A172 (cell line): ENCODE data around the gene SEMA6D. TPM values are rescaled to one million over a fixed set of nuclear protein-coding genes. Genes with fewer than 3 reads are reported as not detected.
A peak's percentile ranks its signal among the peaks of the same experiment; 100 is the strongest.

Source experiments
- DNase-seq: peaks from one replicate; pipeline ENCODE4 v3.0.0-alpha.2; 2015; ENCODE audit warnings: low spot score
- total RNA-seq: library from RNA; depleted of rRNA; stranded (reverse); fragments of >200 nt; shearing (Covaris generic); gene quantifications from 2 replicates; pipeline ENCODE4 v1.2.3, GENCODE V29; 2014; rRNA removed

SEMA6D gene, protein sequence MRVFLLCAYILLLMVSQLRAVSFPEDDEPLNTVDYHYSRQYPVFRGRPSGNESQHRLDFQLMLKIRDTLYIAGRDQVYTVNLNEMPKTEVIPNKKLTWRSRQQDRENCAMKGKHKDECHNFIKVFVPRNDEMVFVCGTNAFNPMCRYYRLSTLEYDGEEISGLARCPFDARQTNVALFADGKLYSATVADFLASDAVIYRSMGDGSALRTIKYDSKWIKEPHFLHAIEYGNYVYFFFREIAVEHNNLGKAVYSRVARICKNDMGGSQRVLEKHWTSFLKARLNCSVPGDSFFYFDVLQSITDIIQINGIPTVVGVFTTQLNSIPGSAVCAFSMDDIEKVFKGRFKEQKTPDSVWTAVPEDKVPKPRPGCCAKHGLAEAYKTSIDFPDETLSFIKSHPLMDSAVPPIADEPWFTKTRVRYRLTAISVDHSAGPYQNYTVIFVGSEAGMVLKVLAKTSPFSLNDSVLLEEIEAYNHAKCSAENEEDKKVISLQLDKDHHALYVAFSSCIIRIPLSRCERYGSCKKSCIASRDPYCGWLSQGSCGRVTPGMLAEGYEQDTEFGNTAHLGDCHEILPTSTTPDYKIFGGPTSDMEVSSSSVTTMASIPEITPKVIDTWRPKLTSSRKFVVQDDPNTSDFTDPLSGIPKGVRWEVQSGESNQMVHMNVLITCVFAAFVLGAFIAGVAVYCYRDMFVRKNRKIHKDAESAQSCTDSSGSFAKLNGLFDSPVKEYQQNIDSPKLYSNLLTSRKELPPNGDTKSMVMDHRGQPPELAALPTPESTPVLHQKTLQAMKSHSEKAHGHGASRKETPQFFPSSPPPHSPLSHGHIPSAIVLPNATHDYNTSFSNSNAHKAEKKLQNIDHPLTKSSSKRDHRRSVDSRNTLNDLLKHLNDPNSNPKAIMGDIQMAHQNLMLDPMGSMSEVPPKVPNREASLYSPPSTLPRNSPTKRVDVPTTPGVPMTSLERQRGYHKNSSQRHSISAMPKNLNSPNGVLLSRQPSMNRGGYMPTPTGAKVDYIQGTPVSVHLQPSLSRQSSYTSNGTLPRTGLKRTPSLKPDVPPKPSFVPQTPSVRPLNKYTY
- not detected in 2 replicates for total RNA-seq

GRCh38 chr15:47717036-47717612, at the start of gene SEMA6D:
Gene SEMA6D, plus strand, starts transcription at chr15:47717505. Its CDS starts 42,294 bp downstream, at chr15:47759799.
- no peak for DNase-seq

- no peak for DNase-seq
Measured at GRCh38 chr15:47669221-47669620, 48.1 kb upstream of the SEMA6D start.

DNA sequence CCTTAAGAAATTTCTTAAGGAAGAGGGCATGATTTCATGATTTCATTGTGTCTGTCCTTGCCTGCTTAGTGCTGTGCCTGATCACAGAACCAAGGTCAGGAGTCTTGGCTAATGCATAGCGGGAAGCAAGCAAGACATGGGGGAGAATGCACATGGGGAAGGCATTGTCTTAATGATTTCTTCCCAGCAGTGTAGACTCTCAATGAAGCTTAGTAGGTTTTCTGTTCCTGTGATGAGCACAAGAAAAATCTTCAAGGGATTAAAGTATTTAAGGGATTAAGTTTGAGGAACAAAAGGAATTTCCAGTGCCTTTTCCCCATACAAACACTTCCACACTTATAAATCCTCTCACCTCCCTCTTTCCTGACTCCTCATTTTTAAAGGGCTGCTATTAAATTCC, 46.9 kb upstream of the SEMA6D start:
- no peak for DNase-seq

DNA sequence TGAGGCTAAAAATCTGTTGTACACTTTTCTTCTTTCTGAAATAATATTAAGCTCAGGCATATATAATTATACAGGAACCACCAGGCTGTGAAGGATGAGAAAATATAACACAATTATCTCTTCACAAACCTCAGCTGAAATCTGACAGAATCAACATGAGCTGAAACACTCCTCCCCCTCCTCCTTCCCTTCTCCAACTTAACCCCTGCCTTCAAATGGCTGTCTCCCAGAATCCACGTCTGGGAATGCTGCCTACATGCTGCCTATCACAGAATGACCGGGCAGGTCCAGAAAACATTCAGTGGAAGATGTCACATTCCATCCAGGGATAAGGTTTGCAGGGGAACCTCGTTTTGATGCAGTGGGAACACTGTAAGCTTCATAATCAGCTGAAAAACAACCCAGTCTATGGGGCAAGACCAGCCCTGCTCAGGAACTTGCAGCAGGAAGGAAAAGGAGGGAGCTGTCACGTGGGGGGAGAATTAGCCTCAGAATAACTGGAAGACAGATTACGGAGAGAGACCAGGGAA, 44.0 kb upstream of the SEMA6D start:
- DNase-seq: no peak

DNA sequence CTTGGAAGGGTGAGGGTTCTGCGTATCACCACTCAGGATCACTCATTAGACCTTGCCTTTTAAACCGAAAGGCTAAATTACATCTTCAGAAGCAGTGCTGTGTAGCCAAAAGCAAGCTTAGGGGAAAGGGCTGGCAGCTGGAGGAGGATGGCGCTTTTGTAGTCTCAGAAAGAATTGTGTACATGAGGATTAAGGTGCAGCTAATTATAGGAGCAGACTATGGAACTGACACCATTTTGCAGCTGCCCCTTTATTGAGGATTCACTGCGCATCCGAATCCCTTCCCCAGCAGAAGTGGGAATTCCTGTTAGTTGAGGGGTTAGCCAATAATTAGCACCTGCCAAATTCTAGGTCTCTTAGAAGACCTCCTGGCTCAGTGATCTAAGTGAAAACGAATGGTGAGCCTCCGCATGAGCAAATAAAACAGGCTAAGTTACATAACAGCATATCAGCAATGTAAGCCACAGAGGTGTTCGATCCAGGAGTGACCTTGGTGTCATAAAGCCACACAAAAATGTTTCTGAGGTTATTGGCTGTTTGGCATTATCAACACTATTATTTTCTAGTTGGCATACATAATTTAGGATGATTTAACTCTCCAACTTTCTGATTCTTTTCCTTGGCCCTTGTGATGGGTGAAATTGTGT, 42.6 kb upstream of the SEMA6D start:
- DNase-seq: no peak

- DNase-seq: no peak
Measured at GRCh38 chr15:47675735-47676134, 41.6 kb upstream of the SEMA6D start.

DNA sequence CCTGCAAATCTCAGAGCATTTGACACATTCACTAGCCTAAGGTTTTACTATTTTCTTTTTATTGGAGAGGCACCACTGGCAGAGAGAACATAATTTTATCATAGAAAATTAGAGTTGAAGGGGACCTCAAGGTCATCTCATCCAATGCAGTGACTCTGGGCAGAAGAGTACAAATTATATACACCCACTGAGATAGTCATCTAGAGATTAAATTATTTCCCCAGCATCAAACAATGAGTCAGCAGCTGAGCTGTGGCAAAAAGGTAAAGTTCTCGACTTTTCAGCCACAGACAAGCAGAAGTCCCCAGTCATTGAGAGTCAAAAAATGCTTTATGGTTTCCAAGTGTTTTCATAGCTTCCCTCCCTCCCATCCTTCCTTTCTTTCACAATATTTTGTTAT, 39.3 kb upstream of the SEMA6D start:
- DNase-seq: no peak

DNA sequence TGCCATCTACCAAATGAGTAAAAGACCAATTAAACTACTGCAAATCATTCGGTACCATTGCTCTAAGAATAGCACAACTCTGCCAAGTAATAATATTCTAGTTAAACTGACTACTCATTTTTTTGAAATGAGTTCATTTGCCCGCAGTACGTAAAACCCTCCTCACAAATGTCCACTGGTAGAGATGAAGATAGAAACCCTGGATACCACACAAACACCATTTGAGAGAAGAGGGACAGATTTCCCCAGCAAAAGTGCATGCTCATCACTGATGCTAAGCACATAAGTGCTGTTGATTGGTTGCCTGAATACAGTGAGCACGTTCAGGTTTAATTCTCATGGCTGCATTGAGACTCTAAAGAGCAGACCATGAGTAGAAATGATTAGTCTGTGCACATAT, 34.6 kb upstream of the SEMA6D start:
- DNase-seq: no peak

GRCh38 chr15:47685141-47685870, 32.0 kb upstream of the SEMA6D start:
- DNase-seq: no peak

GRCh38 chr15:47688573-47689086, 28.7 kb upstream of the SEMA6D start:
- no peak for DNase-seq

GRCh38 chr15:47689660-47690059, 27.6 kb upstream of the SEMA6D start:
- DNase-seq: no peak

GRCh38 chr15:47691882-47692281, 25.4 kb upstream of the SEMA6D start:
- no peak for DNase-seq

DNA sequence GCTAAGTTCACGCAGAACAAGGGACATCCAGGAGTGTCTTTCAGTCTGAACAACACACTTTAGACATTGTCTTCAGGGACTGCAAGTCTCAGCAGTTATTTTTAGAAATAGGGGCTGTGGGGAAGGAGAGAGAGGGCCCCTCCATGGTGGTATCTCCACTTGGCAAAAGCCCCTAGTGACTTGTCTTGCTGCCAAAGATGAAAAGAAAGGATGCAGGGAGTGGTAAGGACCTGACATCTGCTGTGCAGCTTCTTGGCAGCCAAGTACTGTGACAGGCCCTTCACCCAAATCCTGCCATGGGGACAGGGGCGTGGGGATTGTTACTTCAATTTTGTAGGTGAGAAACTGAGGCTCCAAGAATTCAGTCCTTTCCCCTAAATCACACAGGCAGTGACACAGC, 21.0 kb upstream of the SEMA6D start:
- DNase-seq: no peak

GRCh38 chr15:47705281-47705997, 11.9 kb upstream of the SEMA6D start:
- DNase-seq: no peak

- no peak for DNase-seq
Measured at GRCh38 chr15:47707391-47707790, 9.9 kb upstream of the SEMA6D start.

GRCh38 chr15:47708161-47708980, 8.9 kb upstream of the SEMA6D start:
- DNase-seq: no peak

GRCh38 chr15:47711655-47712054, 5.7 kb upstream of the SEMA6D start:
- peak; percentile 10 for DNase-seq

- no peak for DNase-seq
Measured at GRCh38 chr15:47715402-47715801, 1.9 kb upstream of the SEMA6D start.
